ENCODE measurements around the gene ZNF83. TPM values are rescaled to one million over a fixed set of nuclear protein-coding genes. Genes with fewer than 3 reads are reported as not detected.

The ZNF83 gene
- total RNA-seq, 2 experiments from 2014 or later: 27.4 to 31.1 TPM

GRCh38 chr19:52673014-52673413, 34.9 kb upstream of the ZNF83 start:
- TF ChIP-seq CTCF (IDR thresholded peaks at IDR 0.05): no peak
- Mint-ChIP-seq H3K9me3 (peaks cover 6% of the 10 kb centered on the region), H3K36me3 (ENCODE audit: low read depth) (peaks cover 49% of the 10 kb centered on the region), H3K27me3 (no peaks in the 10 kb centered on the region), H3K4me3 (no peak overlapping the region), H3K27ac (no peak overlapping the region), H3K4me1 (ENCODE audit: low read depth) (peaks cover 20% of the 10 kb centered on the region)
- ChIA-PET CTCF (interaction anchor here (1.0 to 1.6 kb wide), 2 partner anchors 11 to 13 kb away, joined by 3 read pairs; no protein-coding TSS in a partner anchor), POLR2A (interaction anchor here (0.6 kb wide), 1 partner anchor 29 kb away, joined by 3 read pairs; no protein-coding TSS in a partner anchor)
- ATAC-seq: no peak
- DNase-seq: no peak
- intact Hi-C loops (cut with micrococcal nuclease): no loop called here

GRCh38 chr19:52670046-52670445, 31.9 kb upstream of the ZNF83 start:
- no peak for ATAC-seq
- Mint-ChIP-seq H3K4me1 (ENCODE audit: low read depth) (peaks cover 17% of the 10 kb centered on the region), H3K4me3 (no peak overlapping the region), H3K27me3 (no peaks in the 10 kb centered on the region), H3K9me3 (no peaks in the 10 kb centered on the region), H3K36me3 (ENCODE audit: low read depth) (peaks cover 36% of the 10 kb centered on the region), H3K27ac (no peak overlapping the region)
- intact Hi-C loops (cut with micrococcal nuclease): no loop called here
- ChIA-PET POLR2A (no interaction called here), CTCF (no interaction called here)
- no peak for TF ChIP-seq CTCF (IDR thresholded peaks at IDR 0.05)
- DNase-seq: no peak

- no peaks in the 10 kb centered on the region for H3K9me3 Mint-ChIP-seq
- peaks cover 33% of the 10 kb centered on the region for H3K36me3 Mint-ChIP-seq (ENCODE audit: low read depth)
- peaks cover 15% of the 10 kb centered on the region for H3K4me1 Mint-ChIP-seq (ENCODE audit: low read depth)
- CTCF ChIA-PET: no interaction called here
- intact Hi-C loops (cut with micrococcal nuclease): no loop called here
- no peak overlapping the region for H3K4me3 Mint-ChIP-seq
- no peak overlapping the region for H3K27ac Mint-ChIP-seq
- POLR2A ChIA-PET: no interaction called here
- DNase-seq (no peak), ATAC-seq (no peak)
- no peaks in the 10 kb centered on the region for H3K27me3 Mint-ChIP-seq
- no peak for TF ChIP-seq CTCF (IDR thresholded peaks at IDR 0.05)
Measured at GRCh38 chr19:52669586-52669985, 31.4 kb upstream of the ZNF83 start.

GRCh38 chr19:52667972-52668371, 29.8 kb upstream of the ZNF83 start:
- Mint-ChIP-seq H3K4me1 (ENCODE audit: low read depth) (peaks cover 9% of the 10 kb centered on the region), H3K36me3 (ENCODE audit: low read depth) (peaks cover 34% of the 10 kb centered on the region), H3K4me3 (no peak overlapping the region), H3K27me3 (no peaks in the 10 kb centered on the region), H3K27ac (no peak overlapping the region), H3K9me3 (no peaks in the 10 kb centered on the region)
- no peak for TF ChIP-seq CTCF (IDR thresholded peaks at IDR 0.05)
- ATAC-seq (no peak), DNase-seq (no peak)
- CTCF ChIA-PET: no interaction called here
- intact Hi-C loops (cut with micrococcal nuclease): no loop called here
- POLR2A ChIA-PET: interaction anchor here (1.0 kb wide), 1 partner anchor 14 kb away, joined by 5 read pairs; no protein-coding TSS in a partner anchor

GRCh38 chr19:52666506-52666905, 28.4 kb upstream of the ZNF83 start:
- ChIA-PET CTCF (no interaction called here), POLR2A (interaction anchor here (0.6 kb wide), 1 partner anchor 141 kb away, joined by 4 read pairs; no protein-coding TSS in a partner anchor)
- no peak overlapping the region for H3K4me3 Mint-ChIP-seq
- intact Hi-C loops (cut with micrococcal nuclease): no loop called here
- H3K9me3 Mint-ChIP-seq: no peaks in the 10 kb centered on the region
- TF ChIP-seq CTCF (IDR thresholded peaks at IDR 0.05): no peak
- peaks cover 15% of the 10 kb centered on the region for H3K4me1 Mint-ChIP-seq (ENCODE audit: low read depth)
- no peaks in the 10 kb centered on the region for H3K27me3 Mint-ChIP-seq
- H3K36me3 Mint-ChIP-seq (ENCODE audit: low read depth): peaks cover 36% of the 10 kb centered on the region
- H3K27ac Mint-ChIP-seq: no peak overlapping the region
- no peak for DNase-seq
- no peak for ATAC-seq
